Gastroesophageal sphincter (tissue), 3 donors: ENCODE data around the gene PREPL.

Source experiments
- EP300 ChIP-seq: sonication (generic); formaldehyde crosslinking; IDR thresholded peaks from one replicate; pipeline ENCODE4 v1.6.1; 2017; ENCODE audit warnings: antibody characterized with exemption, mild to moderate bottlenecking
- POLR2A ChIP-seq, 2 donors: fragments of 450-650 bp; IDR thresholded peaks; one replicate each; pipeline ENCODE4 v1.6.1; 2017; ENCODE audit warnings: antibody characterized with exemption in 2 of 2, mild to moderate bottlenecking in 2 of 2, moderate library complexity in 1 of 2
- TF ChIP-seq, protein P1 (sequence below), 4 experiments: fragments of 200-600 bp in 2 of 4; fragments of 450-650 bp in 2 of 4; sonication (generic) in 1 of 4; IDR thresholded peaks; one replicate each; pipeline ENCODE4 v1.5.1; 2017 to 2019; ENCODE audit warnings: antibody characterized with exemption in 4 of 4, mild to moderate bottlenecking in 2 of 4, moderate library complexity in 2 of 4

- TF ChIP-seq EP300 = no peak
- no peak for TF ChIP-seq POLR2A (IDR thresholded peaks at IDR 0.05)
- TF ChIP-seq, protein P1, sequence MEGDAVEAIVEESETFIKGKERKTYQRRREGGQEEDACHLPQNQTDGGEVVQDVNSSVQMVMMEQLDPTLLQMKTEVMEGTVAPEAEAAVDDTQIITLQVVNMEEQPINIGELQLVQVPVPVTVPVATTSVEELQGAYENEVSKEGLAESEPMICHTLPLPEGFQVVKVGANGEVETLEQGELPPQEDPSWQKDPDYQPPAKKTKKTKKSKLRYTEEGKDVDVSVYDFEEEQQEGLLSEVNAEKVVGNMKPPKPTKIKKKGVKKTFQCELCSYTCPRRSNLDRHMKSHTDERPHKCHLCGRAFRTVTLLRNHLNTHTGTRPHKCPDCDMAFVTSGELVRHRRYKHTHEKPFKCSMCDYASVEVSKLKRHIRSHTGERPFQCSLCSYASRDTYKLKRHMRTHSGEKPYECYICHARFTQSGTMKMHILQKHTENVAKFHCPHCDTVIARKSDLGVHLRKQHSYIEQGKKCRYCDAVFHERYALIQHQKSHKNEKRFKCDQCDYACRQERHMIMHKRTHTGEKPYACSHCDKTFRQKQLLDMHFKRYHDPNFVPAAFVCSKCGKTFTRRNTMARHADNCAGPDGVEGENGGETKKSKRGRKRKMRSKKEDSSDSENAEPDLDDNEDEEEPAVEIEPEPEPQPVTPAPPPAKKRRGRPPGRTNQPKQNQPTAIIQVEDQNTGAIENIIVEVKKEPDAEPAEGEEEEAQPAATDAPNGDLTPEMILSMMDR (IDR thresholded peaks at IDR 0.05) = no peak
These were observed 25.3 kb downstream of the PREPL start for GRCh38 chr2:44335806-44336538.
